ENCODE data around the gene GRIK4.
"Not testable (repeated sequence)": the region's sequence is repeated elsewhere in the genome, so short reads cannot be mapped to it uniquely, and the experiment has no call there.

The GRIK4 gene

DNA sequence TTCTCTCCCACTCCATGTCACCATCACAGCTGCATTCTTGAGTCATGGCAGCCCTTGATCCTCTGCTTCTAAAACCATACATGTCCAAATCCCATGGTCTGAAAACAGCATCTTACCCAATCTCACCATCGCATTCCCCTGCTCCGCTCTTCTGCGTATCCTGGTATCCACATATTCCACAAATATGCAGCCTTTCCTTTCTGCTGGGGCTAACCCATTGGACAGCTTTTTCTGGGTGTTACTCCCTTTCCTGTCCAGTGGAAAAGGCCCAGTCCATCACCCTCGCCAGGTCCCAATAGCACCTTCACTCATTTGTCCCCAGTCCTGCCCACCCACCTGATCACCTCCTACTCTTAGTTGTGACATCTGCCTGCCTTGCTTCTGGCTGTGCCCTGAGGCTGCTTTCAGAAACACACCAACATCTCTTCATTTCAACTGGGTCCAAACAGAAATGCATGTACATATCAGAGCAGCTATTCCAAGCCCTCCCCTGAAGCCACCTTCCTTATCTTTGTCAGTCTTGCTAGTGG lies 274.7 kb downstream of the GRIK4 start:
- H3K9me3 ChIP-seq, result no peaks in the 10 kb centered on the region
- no peak overlapping the region for H3K4me3 ChIP-seq
- no peak overlapping the region for H3K9ac ChIP-seq
- no peak overlapping the region for H3K27ac ChIP-seq
- no peaks in the 10 kb centered on the region for H4K20me1 ChIP-seq
- no peak overlapping the region for H3K4me2 ChIP-seq
- no peaks in the 10 kb centered on the region for H3K36me3 ChIP-seq
- no peak for TF ChIP-seq Cebpa-rat (IDR thresholded peaks at IDR 0.05)
- H3K27me3 ChIP-seq, result no peaks in the 10 kb centered on the region
- no peaks in the 10 kb centered on the region for H3K4me1 ChIP-seq

DNA sequence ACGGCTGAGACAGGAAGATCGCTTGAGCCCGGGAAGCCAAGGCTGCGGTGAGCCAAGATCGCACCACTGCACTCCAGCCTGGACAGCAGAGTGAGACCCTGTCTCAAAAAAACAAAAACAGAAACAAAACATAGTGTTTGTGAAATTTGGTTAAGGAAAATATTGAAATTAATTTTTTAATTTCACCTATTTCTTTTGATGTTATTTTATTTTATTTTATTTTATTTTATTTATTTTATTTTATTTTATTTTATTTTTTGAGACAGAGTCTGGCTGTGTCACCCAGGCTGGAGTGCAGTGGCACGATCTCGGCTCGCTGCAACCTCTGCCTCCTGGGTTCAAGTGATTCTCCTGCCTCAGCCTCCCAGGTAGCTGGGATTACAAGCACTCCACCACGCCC lies 275.7 kb downstream of the GRIK4 start:
- not testable (repeated sequence) for H4K20me1 ChIP-seq, H3K4me2 ChIP-seq, H3K27ac ChIP-seq, H3K9me3 ChIP-seq, H3K27me3 ChIP-seq, H3K36me3 ChIP-seq, H3K4me3 ChIP-seq, H3K4me1 ChIP-seq, H3K9ac ChIP-seq

DNA sequence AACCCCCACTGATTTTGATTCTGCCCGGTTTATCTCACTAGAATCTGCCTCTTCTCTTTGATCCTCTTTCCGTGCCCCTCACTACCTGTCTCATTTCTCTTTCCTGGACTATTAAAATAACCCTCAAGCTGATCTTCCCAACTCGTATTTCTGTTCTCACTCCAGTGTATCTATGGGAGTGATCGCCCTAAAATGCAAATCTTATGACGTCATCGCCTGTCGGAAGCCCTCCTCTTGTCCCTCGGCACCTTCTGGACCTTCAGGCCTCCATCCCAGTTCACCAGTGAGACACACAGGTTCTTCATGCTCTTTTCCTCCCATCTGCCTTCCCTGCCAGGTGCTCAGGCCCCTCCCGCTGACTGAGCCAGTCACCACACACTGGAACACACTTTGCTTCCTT lies 277.8 kb downstream of the GRIK4 start:
- H3K4me1 ChIP-seq, result no peaks in the 10 kb centered on the region
- H4K20me1 ChIP-seq, result no peaks in the 10 kb centered on the region
- no peaks in the 10 kb centered on the region for H3K9me3 ChIP-seq
- H3K27me3 ChIP-seq, result no peaks in the 10 kb centered on the region
- H3K4me2 ChIP-seq, result no peak overlapping the region
- no peak overlapping the region for H3K4me3 ChIP-seq
- H3K36me3 ChIP-seq, result no peaks in the 10 kb centered on the region
- no peak for TF ChIP-seq Cebpa-rat (IDR thresholded peaks at IDR 0.05)
- no peak overlapping the region for H3K9ac ChIP-seq
- H3K27ac ChIP-seq, result no peak overlapping the region

DNA sequence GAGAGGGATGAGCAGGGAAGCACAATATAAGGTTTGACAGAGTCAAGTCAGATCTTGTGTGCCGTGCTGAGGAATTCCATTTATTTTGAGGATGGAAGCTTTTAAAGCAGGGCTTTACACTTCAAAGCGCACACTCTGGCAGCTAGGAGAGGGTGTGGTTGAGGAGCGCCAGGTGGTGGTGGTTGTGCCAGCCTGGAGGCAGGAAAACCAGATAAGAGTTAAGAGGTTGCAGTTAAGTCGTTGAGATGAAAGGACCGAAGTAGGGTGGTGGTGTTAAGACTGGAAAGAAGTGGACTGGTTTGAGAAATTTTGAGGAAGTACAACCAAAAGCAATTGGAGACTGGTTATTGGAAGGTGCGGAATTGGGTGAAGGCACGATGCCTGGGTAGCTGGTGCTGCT lies 280.8 kb downstream of the GRIK4 start:
- Histone ChIP-seq H3K4me3 (no peak overlapping the region), H4K20me1 (no peaks in the 10 kb centered on the region), H3K9ac (no peak overlapping the region), H3K4me1 (no peaks in the 10 kb centered on the region), H3K27ac (no peak overlapping the region), H3K36me3 (no peaks in the 10 kb centered on the region), H3K4me2 (no peak overlapping the region), H3K27me3 (no peaks in the 10 kb centered on the region), H3K9me3 (no peaks in the 10 kb centered on the region)
- TF ChIP-seq Cebpa-rat (IDR thresholded peaks at IDR 0.05), result no peak

DNA sequence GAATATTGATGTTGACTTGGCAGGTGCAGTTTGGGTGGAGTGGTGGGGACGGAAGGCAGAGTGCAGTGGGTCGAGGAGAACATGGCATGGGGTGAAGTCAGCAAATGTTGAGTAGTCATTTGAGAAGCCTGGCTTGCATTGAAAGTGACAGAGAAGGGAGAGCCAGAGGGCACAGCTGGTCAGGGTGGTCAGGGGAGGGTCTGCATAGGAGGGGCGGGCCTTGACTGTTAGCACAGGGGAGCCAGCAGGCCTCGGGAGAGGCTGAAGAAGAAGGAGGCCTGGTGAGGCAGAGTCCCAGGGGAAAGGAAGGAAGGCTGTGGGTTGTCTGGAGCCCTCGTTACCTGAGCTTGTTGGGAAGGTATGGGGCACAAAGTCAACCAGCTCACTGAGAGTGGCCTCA lies 281.6 kb downstream of the GRIK4 start:
- TF ChIP-seq Cebpa-rat (IDR thresholded peaks at IDR 0.05), result no peak
- Histone ChIP-seq H3K4me3 (no peak overlapping the region), H3K36me3 (no peaks in the 10 kb centered on the region), H3K27ac (no peak overlapping the region), H3K4me2 (no peak overlapping the region), H3K27me3 (no peaks in the 10 kb centered on the region), H4K20me1 (no peaks in the 10 kb centered on the region), H3K9ac (no peak overlapping the region), H3K4me1 (no peaks in the 10 kb centered on the region), H3K9me3 (no peaks in the 10 kb centered on the region)

DNA sequence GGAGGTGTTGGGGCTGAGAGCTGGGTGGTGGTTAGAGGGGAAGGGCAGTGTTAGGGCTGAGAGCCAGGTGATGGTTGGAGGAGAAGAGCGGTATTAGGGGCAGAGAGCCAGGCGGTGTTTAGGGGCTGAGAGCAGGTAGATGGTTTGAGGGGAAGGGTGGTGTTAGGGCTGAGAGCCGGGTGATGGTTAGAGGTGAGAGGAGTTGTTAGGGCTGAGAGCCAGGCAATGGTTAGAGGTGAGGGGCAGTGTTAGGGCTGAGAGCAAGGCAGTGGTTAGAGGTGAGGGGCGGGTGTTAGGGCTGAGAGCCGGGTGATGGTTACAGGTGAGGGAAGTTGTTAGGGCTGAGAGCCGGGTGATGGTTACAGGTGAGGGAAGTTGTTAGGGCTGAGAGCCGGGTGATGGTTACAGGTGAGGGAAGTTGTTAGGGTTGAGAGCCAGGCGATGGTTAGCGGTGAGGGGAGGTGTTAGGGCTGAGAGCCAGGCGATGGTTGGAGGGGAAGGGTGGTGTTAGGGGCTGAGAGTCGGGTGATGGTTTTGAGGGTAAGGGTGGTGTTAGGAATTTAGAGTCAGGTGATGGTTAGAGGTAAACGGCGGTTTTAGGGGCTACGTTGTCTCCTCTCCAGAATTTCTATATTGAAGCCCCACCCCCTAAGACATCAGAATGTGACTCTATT lies 282.4 kb downstream of the GRIK4 start:
- H3K9ac ChIP-seq, result no peak overlapping the region
- TF ChIP-seq Cebpa-rat (IDR thresholded peaks at IDR 0.05), result no peak

DNA sequence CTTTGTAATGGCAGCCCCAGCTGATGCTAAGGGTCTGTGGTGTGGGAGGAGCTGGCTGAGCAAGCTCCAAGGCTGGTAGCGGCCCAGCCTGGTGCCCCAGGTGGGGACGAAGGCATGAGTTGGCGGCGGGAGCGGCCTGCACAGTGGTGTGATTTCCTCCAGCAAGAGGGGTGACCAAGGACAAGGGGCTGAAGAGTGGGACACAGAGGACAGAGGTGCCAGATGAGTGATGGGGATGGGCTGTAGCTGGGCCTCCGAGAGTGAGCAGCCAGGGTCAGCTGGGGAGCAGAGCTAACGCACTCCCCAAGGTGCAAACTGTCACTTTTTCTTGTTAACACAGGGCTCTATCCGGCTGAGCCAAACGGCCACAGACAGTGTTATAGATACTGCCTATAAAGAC lies 283.2 kb downstream of the GRIK4 start:
- no peaks in the 10 kb centered on the region for H4K20me1 ChIP-seq
- no peaks in the 10 kb centered on the region for H3K4me1 ChIP-seq
- no peak for TF ChIP-seq Cebpa-rat (IDR thresholded peaks at IDR 0.05)
- no peak overlapping the region for H3K4me2 ChIP-seq
- no peaks in the 10 kb centered on the region for H3K27me3 ChIP-seq
- no peak overlapping the region for H3K9ac ChIP-seq
- H3K27ac ChIP-seq, result no peak overlapping the region
- no peak overlapping the region for H3K4me3 ChIP-seq
- H3K9me3 ChIP-seq, result no peaks in the 10 kb centered on the region
- no peaks in the 10 kb centered on the region for H3K36me3 ChIP-seq

More for the DNA sequence above, 282.4 kb downstream of the GRIK4 start:
- no peaks in the 10 kb centered on the region for H3K27me3 ChIP-seq
- no peaks in the 10 kb centered on the region for H3K9me3 ChIP-seq
- no peaks in the 10 kb centered on the region for H3K4me1 ChIP-seq
- H3K36me3 ChIP-seq, result no peaks in the 10 kb centered on the region
- H3K4me2 ChIP-seq, result no peak overlapping the region
- no peaks in the 10 kb centered on the region for H4K20me1 ChIP-seq
- no peak overlapping the region for H3K27ac ChIP-seq
- no peak overlapping the region for H3K4me3 ChIP-seq

DNA sequence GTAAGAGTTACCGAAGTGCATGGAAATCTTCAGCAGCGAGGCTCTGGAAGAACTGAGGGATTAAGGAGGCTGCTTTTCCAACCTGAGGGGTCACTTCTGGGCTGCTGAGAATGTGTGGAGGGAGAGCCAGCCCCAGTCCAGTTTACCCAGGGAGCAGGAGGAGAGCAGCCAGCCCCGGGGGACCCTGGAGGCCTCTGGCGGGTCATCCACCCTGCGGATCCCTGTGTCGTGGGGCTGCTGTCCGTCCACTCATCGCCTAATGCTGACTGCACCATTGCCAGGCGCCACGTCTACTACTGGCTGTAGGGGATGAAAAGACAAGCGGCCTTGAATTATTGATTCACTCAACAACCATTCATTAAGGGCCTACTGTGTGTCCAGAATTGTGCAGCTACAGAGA lies 283.6 kb downstream of the GRIK4 start:
- H3K27ac ChIP-seq, result no peak overlapping the region
- no peaks in the 10 kb centered on the region for H3K9me3 ChIP-seq
- no peak overlapping the region for H3K4me3 ChIP-seq
- no peak for TF ChIP-seq Cebpa-rat (IDR thresholded peaks at IDR 0.05)
- no peak overlapping the region for H3K4me2 ChIP-seq
- H3K4me1 ChIP-seq, result no peaks in the 10 kb centered on the region
- no peaks in the 10 kb centered on the region for H3K36me3 ChIP-seq
- H3K9ac ChIP-seq, result no peak overlapping the region
- H4K20me1 ChIP-seq, result no peaks in the 10 kb centered on the region
- H3K27me3 ChIP-seq, result no peaks in the 10 kb centered on the region

DNA sequence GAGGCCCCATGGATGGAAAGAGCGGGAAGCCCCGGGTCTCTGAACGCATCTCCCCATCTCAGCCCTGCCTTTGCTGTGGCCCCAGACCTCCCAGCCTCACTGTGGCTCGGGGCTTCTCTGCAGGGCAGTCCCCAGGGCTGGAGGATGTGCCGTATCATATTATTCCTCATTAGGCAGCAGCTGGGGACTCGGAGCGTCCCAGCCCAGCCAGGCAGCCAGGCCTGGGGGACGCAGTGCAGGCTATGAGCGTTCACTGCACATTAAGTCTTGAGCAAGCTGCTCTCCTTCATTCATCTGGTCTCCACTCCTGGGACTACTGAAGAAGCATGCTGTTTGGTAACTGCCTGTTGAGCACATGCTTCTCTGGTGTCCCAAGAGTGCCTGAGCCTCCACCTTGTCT lies 285.6 kb downstream of the GRIK4 start:
- Histone ChIP-seq H4K20me1 (no peaks in the 10 kb centered on the region), H3K27me3 (no peaks in the 10 kb centered on the region)

DNA sequence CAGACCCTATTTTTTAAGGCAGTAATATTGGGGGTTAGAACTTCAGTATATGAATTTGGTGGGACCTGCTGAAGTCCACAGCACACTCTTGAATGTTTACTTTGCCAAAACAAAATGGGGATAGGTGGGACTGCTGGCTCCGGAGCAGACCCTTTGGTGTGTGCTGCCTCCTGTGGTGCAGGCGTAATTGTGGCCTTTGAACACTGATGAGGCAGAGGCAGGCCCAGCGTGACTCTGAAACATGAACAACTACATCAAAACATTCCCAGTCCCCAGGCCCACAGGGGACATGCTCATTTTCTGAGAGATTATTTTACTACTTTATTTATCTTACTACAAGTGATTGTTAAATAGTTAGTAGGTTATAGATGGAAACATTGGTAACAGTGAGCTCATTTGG lies 287.3 kb downstream of the GRIK4 start:
- H3K4me2 ChIP-seq, result no peak overlapping the region
- H4K20me1 ChIP-seq, result no peaks in the 10 kb centered on the region
- no peaks in the 10 kb centered on the region for H3K9me3 ChIP-seq
- H3K36me3 ChIP-seq, result no peaks in the 10 kb centered on the region
- no peaks in the 10 kb centered on the region for H3K27me3 ChIP-seq
- no peak overlapping the region for H3K9ac ChIP-seq
- no peak for TF ChIP-seq Cebpa-rat (IDR thresholded peaks at IDR 0.05)
- H3K4me1 ChIP-seq, result no peaks in the 10 kb centered on the region
- H3K4me3 ChIP-seq, result no peak overlapping the region
- H3K27ac ChIP-seq, result no peak overlapping the region

More for the DNA sequence above, 285.6 kb downstream of the GRIK4 start:
- Histone ChIP-seq H3K4me2 (no peak overlapping the region), H3K9ac (no peak overlapping the region), H3K9me3 (no peaks in the 10 kb centered on the region), H3K36me3 (no peaks in the 10 kb centered on the region), H3K4me3 (no peak overlapping the region), H3K4me1 (no peaks in the 10 kb centered on the region), H3K27ac (no peak overlapping the region)
- TF ChIP-seq Cebpa-rat (IDR thresholded peaks at IDR 0.05), result no peak

DNA sequence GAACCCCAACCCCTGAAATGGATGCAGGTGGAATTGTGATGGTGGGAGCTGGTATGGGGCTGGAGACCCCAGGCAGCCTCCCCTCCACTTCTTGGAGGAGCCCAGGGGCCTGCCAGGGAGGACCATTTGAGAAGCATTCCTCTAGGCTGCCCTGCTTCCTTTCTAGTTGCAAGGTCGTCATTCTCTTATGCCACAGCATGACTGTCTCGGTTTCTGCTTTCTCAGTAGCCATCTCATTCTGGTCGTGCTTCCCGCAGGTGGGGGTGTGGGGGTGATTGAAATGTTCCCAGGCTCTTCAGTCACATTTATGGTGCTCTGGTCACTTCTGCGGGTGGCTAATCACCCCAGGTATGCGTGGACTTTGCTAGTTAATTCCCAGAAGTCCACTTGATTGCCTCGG lies 288.7 kb downstream of the GRIK4 start:
- H4K20me1 ChIP-seq, result no peaks in the 10 kb centered on the region
- no peaks in the 10 kb centered on the region for H3K36me3 ChIP-seq
- no peaks in the 10 kb centered on the region for H3K9me3 ChIP-seq
- H3K4me3 ChIP-seq, result no peak overlapping the region
- H3K4me1 ChIP-seq, result 0 out of 2 replicates have a peak, but pooled peaks cover under 1% of the 10 kb centered on the region
- H3K27ac ChIP-seq, result no peak overlapping the region
- no peak for TF ChIP-seq Cebpa-rat (IDR thresholded peaks at IDR 0.05)
- H3K4me2 ChIP-seq, result no peak overlapping the region
- no peaks in the 10 kb centered on the region for H3K27me3 ChIP-seq
- H3K9ac ChIP-seq, result no peak overlapping the region
